HepG2 (cell line): ENCODE data around the gene PCSK2. TPM values are rescaled to one million over a fixed set of nuclear protein-coding genes. Genes with fewer than 3 reads are reported as not detected.

Experiments
- ATAC-seq: fragments of 200-7000 bp; cut with Tn5 transposase; 3 replicates; pipeline ENCODE4 v1.9.1; 2020; ENCODE audit warnings: mild to moderate bottlenecking, moderate library complexity
- BruUV-seq: library from RNA; stranded (reverse); fragments of 400-500 nt; replicated peaks from 2 replicates; lab custom pipeline; 2021; lab: Mats Ljungman, UMichigan
- CTCF ChIA-PET: fragments of 300-600 bp; formaldehyde crosslinking; extraction: SDS; loops from one replicate; lab custom pipeline; 2021; ENCODE audit warnings: low total read pairs, inconsistent platforms, low intra/inter-chr PET ratio; lab: Yijun Ruan, JAX
- POLR2A ChIA-PET: fragments of 350-600 bp; sonication (Branson Sonifier 250); formaldehyde crosslinking; loops from one replicate; lab custom pipeline; 2020; ENCODE audit warnings: antibody characterized with exemption, inconsistent platforms; lab: Yijun Ruan, JAX
- DNase-seq: peaks from one replicate; pipeline ENCODE4 v3.0.0-alpha.2; 2015; ENCODE audit warnings: low spot score
- FAIRE-seq: peaks from 3 replicates; lab custom pipeline; 2011; peaks lifted over from hg19 to GRCh38; lab: Jason Lieb, UNC
- H2AFZ ChIP-seq: one replicate; pipeline ENCODE4 v1.6.1; 2011; ENCODE audit warnings: low read length, inconsistent platforms
- H3K27ac ChIP-seq: fragments of 300-600 bp; 3 replicates; pipeline ENCODE4 v1.8.0; 2011; ENCODE audit warnings: mixed run types, mild to moderate bottlenecking, mixed read lengths, low read length, inconsistent platforms; ENCODE audit not compliant: insufficient read depth; ENCODE audit errors: extremely low read length
- H3K27me3 ChIP-seq, 2 experiments: fragments of 200-600 bp in 1 of 2; 2 replicates in 1 of 2; 3 replicates in 1 of 2; pipeline versions ENCODE4 v1.6.0 to v1.8.0; 2011; ENCODE audit warnings: low read length in 2 of 2, mild to moderate bottlenecking in 2 of 2, moderate library complexity in 2 of 2, inconsistent platforms in 1 of 2; ENCODE audit not compliant: insufficient read depth in 2 of 2, control insufficient read depth in 1 of 2
- H3K36me3 ChIP-seq, 2 experiments: fragments of 200-600 bp in 1 of 2; replicated peaks in 1 of 2; 2 replicates in 1 of 2; 3 replicates in 1 of 2; pipeline versions ENCODE4 v1.5.1 to v1.8.0; 2011; ENCODE audit warnings: low read length in 2 of 2, inconsistent platforms in 1 of 2; ENCODE audit not compliant: insufficient read depth in 2 of 2, control insufficient read depth in 1 of 2
- H3K4me1 ChIP-seq: 2 replicates; pipeline ENCODE4 v1.5.1; 2012; ENCODE audit warnings: low read length, inconsistent platforms; ENCODE audit not compliant: insufficient read depth
- H3K4me2 ChIP-seq: 2 replicates; pipeline ENCODE4 v1.6.0; 2011; ENCODE audit warnings: low read depth, low read length, inconsistent platforms
- H3K4me3 ChIP-seq, 3 experiments: fragments of 200-600 bp in 1 of 3; sonication (generic), shearing (Covaris generic) in 1 of 3; replicated peaks in 1 of 3; 2 replicates each; pipeline ENCODE4 v1.5.1; 2011 to 2016; ENCODE audit warnings: low read length in 3 of 3, inconsistent platforms in 2 of 3, low read depth in 2 of 3, mild to moderate bottlenecking in 2 of 3, control low read depth in 1 of 3, mixed read lengths in 1 of 3; ENCODE audit not compliant: insufficient read depth in 1 of 3
- H3K79me2 ChIP-seq: one replicate; pipeline ENCODE4 v1.6.1; 2011; ENCODE audit warnings: low read length, inconsistent platforms; ENCODE audit not compliant: insufficient read depth
- H3K9ac ChIP-seq: 2 replicates; pipeline ENCODE4 v1.6.0; 2011; ENCODE audit warnings: mild to moderate bottlenecking, low read depth, low read length, inconsistent platforms; ENCODE audit not compliant: insufficient read depth
- H3K9me3 ChIP-seq: 2 replicates; pipeline ENCODE4 v1.5.1; 2012; ENCODE audit warnings: mild to moderate bottlenecking, low read length
- H4K20me1 ChIP-seq: 2 replicates; pipeline ENCODE4 v1.6.0; 2011; ENCODE audit warnings: inconsistent platforms, mild to moderate bottlenecking, low read length, moderate library complexity; ENCODE audit not compliant: insufficient read depth
- GFI1 ChIP-seq: sonication (generic); formaldehyde crosslinking; IDR thresholded peaks from 2 replicates; pipeline ENCODE4 v1.5.0; 2020; ENCODE audit warnings: missing genetic modification reagents, mild to moderate bottlenecking, borderline replicate concordance
- MAX ChIP-seq: IDR thresholded peaks from 2 replicates; pipeline ENCODE4 v1.6.1; 2012; ENCODE audit warnings: inconsistent platforms
- MIXL1 ChIP-seq: IDR thresholded peaks from 2 replicates; pipeline ENCODE4 v1.6.1; 2016
- SALL1 ChIP-seq: sonication (generic); formaldehyde crosslinking; IDR thresholded peaks from 2 replicates; pipeline ENCODE4 v1.8.0; 2022; ENCODE audit warnings: mild to moderate bottlenecking, missing genetic modification reagents
- SUZ12 ChIP-seq: fragments of 150-350 bp; IDR thresholded peaks from 2 replicates; pipeline ENCODE4 v1.6.1; 2014; ENCODE audit warnings: low read depth, low read length
- TGIF2 ChIP-seq: IDR thresholded peaks from 2 replicates; pipeline ENCODE4 v1.6.1; 2016; ENCODE audit warnings: control low read depth, missing compliant biosample characterization
- TMF1 ChIP-seq: sonication (generic); formaldehyde crosslinking; IDR thresholded peaks from 2 replicates; pipeline ENCODE4 v1.8.1; 2022; ENCODE audit warnings: low read depth, missing genetic modification reagents
- ZFYVE20 ChIP-seq: sonication (generic); formaldehyde crosslinking; IDR thresholded peaks from 2 replicates; pipeline ENCODE4 v1.8.0; 2023; ENCODE audit warnings: low read depth, mild to moderate bottlenecking, moderate library complexity, missing genetic modification reagents, borderline replicate concordance
- ZNF292 ChIP-seq: sonication (generic); formaldehyde crosslinking; IDR thresholded peaks from 2 replicates; pipeline ENCODE4 v1.8.1; 2022; ENCODE audit warnings: mild to moderate bottlenecking, low read depth, missing genetic modification reagents, borderline replicate concordance
- ZNF343 ChIP-seq: sonication (generic); formaldehyde crosslinking; IDR thresholded peaks from 2 replicates; pipeline ENCODE4 v1.4.0; 2020; ENCODE audit warnings: mild to moderate bottlenecking, missing genetic modification reagents
- ZNF572 ChIP-seq: sonication (generic); formaldehyde crosslinking; IDR thresholded peaks from 2 replicates; pipeline ENCODE4 v1.5.1; 2020; ENCODE audit warnings: mild to moderate bottlenecking, missing genetic modification reagents
- ZNF652 ChIP-seq: IDR thresholded peaks from 2 replicates; pipeline ENCODE4 v1.6.1; 2016; ENCODE audit warnings: low read depth, borderline replicate concordance
- ZNF674 ChIP-seq: sonication (generic); formaldehyde crosslinking; IDR thresholded peaks from 2 replicates; pipeline ENCODE4 v1.5.0; 2020; ENCODE audit warnings: low read depth, mild to moderate bottlenecking, missing genetic modification reagents
- WGBS: methylation state at CpG from one replicate; pipeline ENCODE4 v1.1.6; 2017; ENCODE audit warnings: low lambda C conversion rate; 5-methylcytosine and 5-hydroxymethylcytosine counted together
- in situ Hi-C: cut with HindIII; loops from 2 replicates; pipeline ENCODE4 v1.10.0; 2017; ENCODE audit warnings: low pct_unique_long_range_greater_than_20kb; ENCODE audit not compliant: extremely low pct_ligation_motif_present
- intact Hi-C: fragments of 100-400 bp; cut with micrococcal nuclease; formaldehyde crosslinking; loops from one replicate; pipeline ENCODE4 v1.10.0; 2022; ENCODE audit not compliant: unreplicated experiment
- polyA plus RNA-seq, 8 experiments: library from polyadenylated mRNA; depleted of rRNA in 3 of 8; stranded (reverse) in 7 of 8; unstranded in 1 of 8; fragments of >200 nt; fragmentation: Illumina TruSeq in 4 of 8; extraction: Trizol in 4 of 8; gene quantifications; 2 replicates each; pipeline versions ENCODE4 v1.2.1 to v1.2.3, GENCODE V29; 2011 to 2016; ENCODE audit warnings: low read depth in 4 of 8, missing spikeins in 1 of 8, mixed read lengths in 1 of 8; ENCODE audit not compliant: insufficient read depth in 1 of 8
- total RNA-seq, 5 experiments: library from RNA; depleted of rRNA; stranded (reverse); fragments of >200 nt; fragmentation: Illumina TruSeq; extraction: Trizol; gene quantifications; 2 replicates each; pipeline ENCODE4 v1.2.3, GENCODE V29; 2016; ENCODE audit warnings: low read depth in 1 of 5
- TF ChIP-seq, protein P1 (sequence below): sonication (generic); IDR thresholded peaks from 2 replicates; pipeline ENCODE4 v1.6.1; 2016; ENCODE audit warnings: low read depth, borderline replicate concordance
- TF ChIP-seq, protein P2 (sequence below): sonication (generic); formaldehyde crosslinking; IDR thresholded peaks from 2 replicates; pipeline ENCODE4 v1.8.1; 2023; ENCODE audit warnings: mild to moderate bottlenecking, moderate library complexity, missing genetic modification reagents
- TF ChIP-seq, protein P3 (sequence below): sonication (generic); formaldehyde crosslinking; IDR thresholded peaks from 2 replicates; pipeline ENCODE4 v1.4.0; 2020; ENCODE audit warnings: missing genetic modification reagents

Gene PCSK2
- total and polyA plus RNA-seq, 2 of the 13 experiments (the other 11 are each of a cell fraction or from before 2014, with no cell fraction given), result not detected

- TF ChIP-seq SUZ12 (no peak), MAX (no peak), ZFYVE20 (CRISPR knock-in tag) (no peak), ZNF343 (CRISPR knock-in tag) (no peak), TMF1 (CRISPR knock-in tag) (no peak), TGIF2 (no peak)
- no TSS peak for BruUV-seq
- Histone ChIP-seq H3K79me2 (no peaks in the 10 kb centered on the region), H2AFZ (no peak overlapping the region), H3K36me3 (no peaks in the 10 kb centered on the region), H3K4me3 (no peak overlapping the region), H3K9ac (no peak overlapping the region), H4K20me1 (no peaks in the 10 kb centered on the region; the same call in 1 of the 2 replicates), H3K4me1 (no peaks in the 10 kb centered on the region), H3K27ac (no peak overlapping the region), H3K27me3 (peaks cover 10 to 56% of the 10 kb centered on the region in 2 experiments), H3K4me2 (no peak overlapping the region), H3K9me3 (no peaks in the 10 kb centered on the region)
- intact Hi-C loops (no loop called here), in situ Hi-C loops (no loop called here)
- no peak for FAIRE-seq
- no peak for DNase-seq
- ChIA-PET CTCF (no interaction called here), POLR2A (no interaction called here)
- WGBS, result 20% methylated on average over 11 of the region's 11 CpGs
- no peak; the same call in 2 of the 3 replicates for ATAC-seq
Measured at GRCh38 chr20:17436664-17437063, 209.8 kb downstream of the PCSK2 start.

DNA sequence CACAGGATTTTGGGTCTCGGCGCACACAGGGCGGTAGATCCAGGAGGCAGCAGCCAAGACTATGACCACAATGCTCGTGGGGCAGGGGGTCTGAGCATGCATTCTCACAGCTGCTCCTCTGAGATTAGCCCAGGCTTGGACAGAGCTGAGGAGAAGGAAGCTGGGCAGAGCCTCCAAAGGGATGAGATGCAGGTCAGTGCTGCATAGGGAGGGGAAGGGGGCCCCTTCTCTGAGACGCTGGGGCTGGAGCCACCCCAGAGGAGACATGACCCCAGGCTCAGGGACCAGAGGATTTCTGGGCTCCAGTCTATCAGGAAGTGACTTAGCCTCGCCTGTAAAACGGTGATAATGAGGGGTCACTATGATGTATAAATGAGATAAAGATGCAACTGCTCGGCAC is 210.4 kb downstream of the PCSK2 start:
- ChIA-PET CTCF (no interaction called here), POLR2A (no interaction called here)
- ATAC-seq (no peak; the same call in 2 of the 3 replicates), DNase-seq (no peak), FAIRE-seq (no peak)
- Histone ChIP-seq H3K4me1 (no peaks in the 10 kb centered on the region), H3K4me3 (no peak overlapping the region), H3K79me2 (no peaks in the 10 kb centered on the region), H3K4me2 (no peak overlapping the region), H3K27ac (no peak overlapping the region), H4K20me1 (no peaks in the 10 kb centered on the region; the same call in 1 of the 2 replicates), H2AFZ (no peak overlapping the region), H3K36me3 (no peaks in the 10 kb centered on the region), H3K9me3 (no peaks in the 10 kb centered on the region), H3K9ac (no peak overlapping the region), H3K27me3 (peaks cover 10 to 62% of the 10 kb centered on the region in 2 experiments)
- BruUV-seq, result no TSS peak
- in situ Hi-C loops, result no loop called here
- WGBS, result 47% methylated on average over 8 of the region's 8 CpGs
- intact Hi-C loops, result no loop called here
- no peak for TF ChIP-seq ZNF674 (CRISPR knock-in tag)
- no peak for TF ChIP-seq GFI1 (CRISPR knock-in tag)
- TF ChIP-seq, protein P1, sequence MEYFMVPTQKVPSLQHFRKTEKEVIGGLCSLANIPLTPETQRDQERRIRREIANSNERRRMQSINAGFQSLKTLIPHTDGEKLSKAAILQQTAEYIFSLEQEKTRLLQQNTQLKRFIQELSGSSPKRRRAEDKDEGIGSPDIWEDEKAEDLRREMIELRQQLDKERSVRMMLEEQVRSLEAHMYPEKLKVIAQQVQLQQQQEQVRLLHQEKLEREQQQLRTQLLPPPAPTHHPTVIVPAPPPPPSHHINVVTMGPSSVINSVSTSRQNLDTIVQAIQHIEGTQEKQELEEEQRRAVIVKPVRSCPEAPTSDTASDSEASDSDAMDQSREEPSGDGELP, result no peak
- TF ChIP-seq ZNF652, result no peak
- TF ChIP-seq, protein P2, sequence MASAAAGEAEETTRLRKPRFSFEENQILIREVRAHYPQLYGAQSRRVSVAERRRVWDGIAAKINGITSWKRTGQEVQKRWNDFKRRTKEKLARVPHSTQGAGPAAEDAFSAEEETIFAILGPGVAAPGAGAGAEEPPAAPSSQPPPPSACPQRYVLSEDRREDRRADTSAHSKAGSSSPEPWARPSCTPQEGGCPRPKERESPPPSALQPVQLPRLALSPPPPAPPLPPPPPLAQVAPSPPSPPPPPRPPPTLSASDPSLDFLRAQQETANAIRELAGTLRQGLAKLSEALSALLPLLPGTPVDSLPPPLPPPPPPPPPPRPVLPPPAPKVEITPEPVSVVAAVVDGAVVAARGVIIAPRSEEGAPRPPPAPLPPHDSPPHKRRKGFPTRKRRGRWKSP (CRISPR knock-in tag), result no peak
- TF ChIP-seq ZNF292 (CRISPR knock-in tag), result no peak
- TF ChIP-seq, protein P3, sequence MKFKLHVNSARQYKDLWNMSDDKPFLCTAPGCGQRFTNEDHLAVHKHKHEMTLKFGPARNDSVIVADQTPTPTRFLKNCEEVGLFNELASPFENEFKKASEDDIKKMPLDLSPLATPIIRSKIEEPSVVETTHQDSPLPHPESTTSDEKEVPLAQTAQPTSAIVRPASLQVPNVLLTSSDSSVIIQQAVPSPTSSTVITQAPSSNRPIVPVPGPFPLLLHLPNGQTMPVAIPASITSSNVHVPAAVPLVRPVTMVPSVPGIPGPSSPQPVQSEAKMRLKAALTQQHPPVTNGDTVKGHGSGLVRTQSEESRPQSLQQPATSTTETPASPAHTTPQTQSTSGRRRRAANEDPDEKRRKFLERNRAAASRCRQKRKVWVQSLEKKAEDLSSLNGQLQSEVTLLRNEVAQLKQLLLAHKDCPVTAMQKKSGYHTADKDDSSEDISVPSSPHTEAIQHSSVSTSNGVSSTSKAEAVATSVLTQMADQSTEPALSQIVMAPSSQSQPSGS (CRISPR knock-in tag), result no peak
- no peak for TF ChIP-seq MIXL1 (CRISPR knock-in tag)
- no peak for TF ChIP-seq SALL1
- no peak for TF ChIP-seq ZNF572 (CRISPR knock-in tag)
